GM21576 (cell line): ENCODE data around the gene DUSP5.

Source experiments
- ATAC-seq: cut with Tn5 transposase; IDR thresholded peaks from one replicate; pipeline ENCODE4 v1.9.1; 2021; ENCODE audit warnings: mild to moderate bottlenecking, moderate library complexity; ENCODE audit not compliant: unreplicated experiment

Gene DUSP5

GRCh38 chr10:110544958-110545537 lies 47.3 kb downstream of the DUSP5 start:
- no peak for ATAC-seq

- ATAC-seq, result no peak
These were observed 48.4 kb downstream of the DUSP5 start for GRCh38 chr10:110546077-110546476.

DNA sequence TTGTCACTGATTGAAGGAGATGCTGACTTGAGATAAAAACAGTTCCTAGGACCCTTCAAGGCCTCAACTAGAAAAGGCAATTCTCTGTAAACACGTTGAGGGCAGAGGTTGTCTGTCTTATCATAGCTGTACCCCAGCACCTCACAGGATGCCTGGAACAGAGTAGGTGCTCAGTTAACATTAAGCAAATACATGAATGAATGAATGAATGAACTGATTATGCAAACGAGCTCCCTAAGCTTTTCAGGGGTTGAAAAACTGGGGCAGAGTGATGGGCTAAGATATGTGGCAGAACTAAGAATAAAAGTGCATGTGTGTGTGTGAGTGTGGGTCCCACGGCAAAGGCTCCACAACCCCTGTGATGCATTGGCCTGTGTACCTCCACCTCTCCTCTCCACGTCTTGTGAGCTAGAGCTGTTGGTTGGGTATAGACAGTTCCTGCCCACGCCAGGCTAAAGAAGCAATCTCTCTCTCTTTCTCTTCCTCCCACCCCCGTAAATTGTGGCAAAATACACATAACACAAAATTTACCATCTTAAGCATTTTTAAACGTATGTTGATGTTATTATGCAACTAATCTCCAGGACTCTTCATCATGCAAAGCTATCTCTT lies 48.9 kb downstream of the DUSP5 start:
- no peak for ATAC-seq

DNA sequence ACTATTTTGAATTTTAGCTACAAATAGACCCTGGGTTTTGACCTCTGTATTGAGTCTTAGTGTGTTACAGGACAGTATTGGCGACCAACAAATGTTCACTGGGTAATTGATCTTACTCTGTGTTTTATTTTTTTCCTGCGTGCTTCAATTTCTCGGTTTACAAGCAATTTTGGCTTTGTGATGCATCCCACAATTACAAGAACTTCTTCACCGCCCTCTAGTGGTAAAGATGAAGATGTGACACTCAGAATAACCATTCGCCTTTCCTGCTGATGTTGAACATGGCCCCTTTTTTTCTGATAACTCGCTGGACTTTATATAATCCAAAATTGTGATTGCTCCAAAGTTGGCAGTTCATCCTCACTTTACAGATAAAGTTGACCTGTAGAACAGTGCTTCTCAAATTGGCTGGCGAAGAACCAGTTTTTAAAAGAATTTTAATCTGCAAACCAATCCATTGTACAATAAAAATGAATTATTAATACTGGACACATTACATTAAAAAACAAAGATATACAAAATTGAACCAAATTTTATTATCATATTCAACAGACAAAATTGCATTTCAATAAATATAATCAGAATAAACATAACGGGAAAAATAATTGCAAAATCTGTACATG lies 49.5 kb downstream of the DUSP5 start:
- peak; percentile 47 for ATAC-seq

DNA sequence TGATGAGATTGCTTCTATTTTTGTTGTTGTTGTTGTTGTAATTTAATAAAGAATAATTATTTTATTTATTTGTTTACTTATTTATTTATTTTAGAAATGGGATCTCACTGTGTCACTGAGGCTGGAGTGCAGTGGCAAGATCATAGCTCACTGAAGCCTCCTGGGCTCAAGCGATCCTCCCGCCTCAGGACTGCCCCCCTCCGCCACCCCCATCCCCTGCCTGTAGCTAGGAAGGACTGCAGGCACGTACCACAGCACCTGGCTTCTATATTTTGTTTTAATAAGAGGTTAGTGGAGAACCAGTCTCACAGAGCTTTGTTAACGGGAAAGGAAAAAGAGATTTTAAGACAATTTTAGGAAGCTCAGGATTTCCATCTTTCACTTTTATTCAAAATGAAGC lies 50.3 kb downstream of the DUSP5 start:
- no peak for ATAC-seq

- ATAC-seq, result no peak
These were observed 51.5 kb downstream of the DUSP5 start for GRCh38 chr10:110549211-110549610.

DNA sequence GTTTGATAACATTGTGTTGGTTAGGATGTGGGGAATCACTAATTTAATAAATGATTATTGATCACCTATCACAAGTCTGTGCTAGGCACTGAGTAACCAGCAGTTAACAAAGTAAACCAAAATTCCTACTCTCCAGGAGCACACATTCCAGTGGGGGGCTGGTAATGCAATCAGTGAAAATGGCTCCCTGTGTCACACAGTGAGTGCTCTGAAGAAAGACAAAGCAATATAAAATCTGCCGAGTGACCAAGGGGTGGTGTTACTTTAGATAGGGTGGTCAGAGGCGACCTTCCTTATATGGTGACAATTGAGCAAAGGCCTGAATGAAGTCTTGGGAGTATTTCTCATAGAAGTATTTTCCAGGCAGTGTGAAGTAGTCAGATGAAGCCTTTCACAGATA lies 56.2 kb downstream of the DUSP5 start:
- no peak for ATAC-seq

DNA sequence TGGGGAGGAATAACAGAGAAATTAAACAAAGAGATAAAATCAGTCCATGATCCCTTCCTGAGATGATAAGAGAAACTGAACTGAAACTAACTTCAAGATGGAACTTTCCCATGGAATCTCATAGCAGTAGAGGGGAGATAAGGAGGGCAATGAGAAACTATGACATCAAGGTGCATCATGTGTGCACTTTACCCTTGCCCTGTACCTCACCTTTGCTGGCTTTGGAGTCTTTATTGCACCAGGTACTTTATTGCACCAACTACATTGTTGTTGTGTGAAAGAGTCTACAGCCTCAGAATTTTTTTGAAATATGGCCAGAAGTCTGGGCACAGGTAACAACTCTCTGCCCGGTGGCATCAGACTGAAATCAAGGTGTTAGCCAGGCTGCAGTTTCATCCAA lies 58.6 kb downstream of the DUSP5 start:
- no peak for ATAC-seq

DNA sequence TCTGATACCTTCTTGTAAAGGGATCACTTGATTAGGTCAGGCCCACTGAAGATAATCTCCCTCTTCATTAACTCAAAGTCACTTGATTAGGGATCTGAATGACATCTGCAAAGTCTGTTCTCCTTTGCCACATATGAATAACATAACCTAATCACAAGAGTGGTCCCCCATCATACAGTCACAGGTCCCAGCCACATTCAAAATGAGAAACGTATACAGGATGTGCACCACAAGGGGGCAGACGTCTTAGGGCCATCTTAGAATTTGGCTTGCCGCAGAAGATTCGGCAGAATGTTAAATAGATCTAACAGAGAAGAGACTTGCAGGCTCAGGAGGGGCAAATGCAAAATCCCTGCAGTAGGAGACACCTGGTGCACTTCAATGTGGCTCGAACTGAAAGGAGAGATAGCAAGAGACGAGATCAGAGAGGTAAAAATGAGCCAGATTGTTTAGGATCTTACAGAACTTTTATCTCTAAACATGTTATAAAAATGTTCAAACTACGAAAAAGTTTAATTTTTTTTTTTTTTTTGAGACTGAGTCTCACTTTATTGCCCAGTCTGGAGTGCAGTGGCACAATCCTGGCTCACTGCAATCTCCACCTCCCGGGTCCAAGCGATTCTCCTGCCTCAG lies 59.4 kb downstream of the DUSP5 start:
- ATAC-seq, result peak; percentile 78

GRCh38 chr10:110558041-110558440 lies 60.3 kb downstream of the DUSP5 start:
- no peak for ATAC-seq

- no peak for ATAC-seq
These were observed 62.3 kb downstream of the DUSP5 start for GRCh38 chr10:110560012-110560411.
